ENCODE data around the gene FOXN3. TPM values are rescaled to one million over a fixed set of nuclear protein-coding genes. Genes with fewer than 3 reads are reported as not detected.

Gene FOXN3
- total RNA-seq, 1 experiment from 2014 or later: 125 TPM

DNA sequence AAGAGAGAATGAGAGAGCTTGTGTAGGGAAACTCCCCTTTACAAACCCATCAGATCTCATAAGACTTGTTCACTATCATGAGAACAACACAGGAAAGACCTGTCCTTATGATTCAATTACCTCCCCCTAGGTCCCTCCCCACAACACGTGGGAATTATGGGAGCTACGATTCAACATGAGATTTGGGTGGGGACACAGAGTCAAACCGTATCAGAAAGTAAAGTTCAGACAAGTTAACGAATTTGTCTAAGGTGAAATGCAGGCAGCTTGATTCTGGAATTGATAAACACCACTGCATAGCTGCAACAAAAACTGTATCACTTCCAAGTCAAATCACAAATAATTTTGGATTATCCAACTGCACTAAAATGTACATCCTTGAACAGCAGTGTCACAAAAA, 47.4 kb downstream of the FOXN3 start:
- H3K9ac ChIP-seq (ENCODE audit: extremely low read depth, insufficient read length, low read length): no peak overlapping the region
- peak; percentile 2 for DNase-seq
- H2BK15ac ChIP-seq (ENCODE audit: low read depth, low read length): no peak overlapping the region
- H3K56ac ChIP-seq (ENCODE audit: insufficient read length, low read depth, low read length): no peak overlapping the region
- peaks cover 69 to 70% of the 10 kb centered on the region in 2 experiments for H3K4me1 Mint-ChIP-seq
- H3K4me2 ChIP-seq (ENCODE audit: insufficient read depth, insufficient read length, low read length): no peak overlapping the region
- H3K27me3 Mint-ChIP-seq (ENCODE audit: low read depth): no peaks in the 10 kb centered on the region
- H3K23me2 ChIP-seq (ENCODE audit: insufficient read length, low read depth, low read length, poor library complexity, severe bottlenecking): no peaks in the 10 kb centered on the region
- TF ChIP-seq CTCF (conservative IDR thresholded peaks at IDR 0.05): no peak
- H3K9me3 Mint-ChIP-seq: peaks cover 0 to 3% of the 10 kb centered on the region in 2 experiments; a peak in 1 of 5 replicates
- H2BK120ac ChIP-seq (ENCODE audit: low read depth, low read length, poor library complexity, severe bottlenecking): no peak overlapping the region
- H3K4me3 Mint-ChIP-seq: no peak overlapping the region
- no CpG with 5 or more reads among the region's 4 CpGs for WGBS (ENCODE audit: extremely low coverage, insufficient read length, low lambda C conversion rate)
- H2AFZ ChIP-seq (ENCODE audit: low read length): no peak overlapping the region
- peaks cover 13% of the 10 kb centered on the region; the same call in 1 of the 2 replicates for H3K4me1 ChIP-seq (ENCODE audit: insufficient read depth, low read length)
- H2BK12ac ChIP-seq (ENCODE audit: insufficient read length, low read depth, low read length): no peak overlapping the region
- H4K5ac ChIP-seq (ENCODE audit: insufficient read length, low read depth, low read length): no peak overlapping the region
- H4K91ac ChIP-seq (ENCODE audit: insufficient read length, low read depth, low read length): no peak overlapping the region
- no peak overlapping the region for H3K14ac ChIP-seq (ENCODE audit: insufficient read depth, low read length)
- no peak overlapping the region for H2BK5ac ChIP-seq (ENCODE audit: insufficient read length, low read length)
- no peak overlapping the region for H3K4ac ChIP-seq (ENCODE audit: low read depth, low read length)
- peaks cover 6 to 22% (median 14%) of the 10 kb centered on the region in 3 experiments for H3K36me3 Mint-ChIP-seq (ENCODE audit: insufficient read depth in 1 of 3, low read depth in 3 of 3)
- H3K27ac Mint-ChIP-seq: peak overlapping the region; percentile 69 to 79 (median 78); a peak in 5 of 7 replicates
- H3T11ph ChIP-seq (ENCODE audit: low read length): no peak overlapping the region
- no peaks in the 10 kb centered on the region for H4K20me1 ChIP-seq (ENCODE audit: control insufficient read depth, insufficient read depth, insufficient read length)
- no peaks in the 10 kb centered on the region for H3K27me3 ChIP-seq (ENCODE audit: insufficient read depth, low read length)
- H3K9me3 ChIP-seq (ENCODE audit: control insufficient read depth, low read depth, low read length): no peaks in the 10 kb centered on the region
- H3K18ac ChIP-seq (ENCODE audit: insufficient read length, low read depth, low read length): no peak overlapping the region
- H3K23ac ChIP-seq (ENCODE audit: insufficient read length, low read depth, low read length): no peak overlapping the region
- H4K8ac ChIP-seq (replicated peaks; ENCODE audit: insufficient read length, low read depth, low read length): no peak overlapping the region
- no peak overlapping the region for H2BK20ac ChIP-seq (ENCODE audit: low read depth, low read length, poor library complexity, severe bottlenecking)
- H3K27ac ChIP-seq (ENCODE audit: insufficient read length, low read depth, low read length): no peak overlapping the region
- H3K79me1 ChIP-seq (ENCODE audit: insufficient read depth, low read depth, low read length, poor library complexity, severe bottlenecking): peaks cover 10% of the 10 kb centered on the region
- H3K79me2 ChIP-seq (ENCODE audit: insufficient read depth, low read length): peaks cover 53% of the 10 kb centered on the region; the same call in 1 of the 2 replicates
- no peak overlapping the region for H2AK5ac ChIP-seq (ENCODE audit: insufficient read length, low read length)
